ENCODE results near the gene CYB5D1.

DNA sequence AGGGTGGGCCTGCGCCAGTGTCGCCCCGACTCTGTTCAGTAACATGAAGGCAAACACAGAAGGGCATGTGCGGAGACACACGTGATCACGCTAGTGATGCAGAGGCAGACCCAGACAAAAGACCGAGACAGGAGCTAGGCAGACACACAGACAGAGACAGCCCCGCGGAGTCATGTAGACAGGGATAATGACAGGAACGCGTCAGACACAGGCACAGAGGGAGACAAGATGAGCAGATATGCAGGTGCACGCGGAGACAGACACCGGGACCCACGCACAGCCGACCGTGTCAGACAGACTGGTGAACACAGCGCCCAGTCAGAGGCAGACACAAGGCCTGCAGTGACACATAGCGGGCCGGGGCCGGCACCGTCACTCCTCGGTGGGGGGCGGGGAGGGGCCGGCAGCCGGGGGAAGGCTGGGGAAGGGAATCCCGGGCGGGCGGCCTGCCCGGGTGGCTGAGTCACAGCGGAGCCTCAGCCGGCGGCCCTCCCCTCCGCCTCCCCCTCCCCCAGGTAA lies 16.3 kb upstream of the CYB5D1 start:
- TF ChIP-seq, protein P1, sequence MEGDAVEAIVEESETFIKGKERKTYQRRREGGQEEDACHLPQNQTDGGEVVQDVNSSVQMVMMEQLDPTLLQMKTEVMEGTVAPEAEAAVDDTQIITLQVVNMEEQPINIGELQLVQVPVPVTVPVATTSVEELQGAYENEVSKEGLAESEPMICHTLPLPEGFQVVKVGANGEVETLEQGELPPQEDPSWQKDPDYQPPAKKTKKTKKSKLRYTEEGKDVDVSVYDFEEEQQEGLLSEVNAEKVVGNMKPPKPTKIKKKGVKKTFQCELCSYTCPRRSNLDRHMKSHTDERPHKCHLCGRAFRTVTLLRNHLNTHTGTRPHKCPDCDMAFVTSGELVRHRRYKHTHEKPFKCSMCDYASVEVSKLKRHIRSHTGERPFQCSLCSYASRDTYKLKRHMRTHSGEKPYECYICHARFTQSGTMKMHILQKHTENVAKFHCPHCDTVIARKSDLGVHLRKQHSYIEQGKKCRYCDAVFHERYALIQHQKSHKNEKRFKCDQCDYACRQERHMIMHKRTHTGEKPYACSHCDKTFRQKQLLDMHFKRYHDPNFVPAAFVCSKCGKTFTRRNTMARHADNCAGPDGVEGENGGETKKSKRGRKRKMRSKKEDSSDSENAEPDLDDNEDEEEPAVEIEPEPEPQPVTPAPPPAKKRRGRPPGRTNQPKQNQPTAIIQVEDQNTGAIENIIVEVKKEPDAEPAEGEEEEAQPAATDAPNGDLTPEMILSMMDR (IDR thresholded peaks at IDR 0.05), result peak; percentile 16; the same call in 1 of the 2 replicates
- TF ChIP-seq ZFX (IDR thresholded peaks at IDR 0.05; ENCODE audit: borderline replicate concordance), result no peak

Measured in 22Rv1 (cell line).